ENCODE measurements around the gene TNPO2.

DNA sequence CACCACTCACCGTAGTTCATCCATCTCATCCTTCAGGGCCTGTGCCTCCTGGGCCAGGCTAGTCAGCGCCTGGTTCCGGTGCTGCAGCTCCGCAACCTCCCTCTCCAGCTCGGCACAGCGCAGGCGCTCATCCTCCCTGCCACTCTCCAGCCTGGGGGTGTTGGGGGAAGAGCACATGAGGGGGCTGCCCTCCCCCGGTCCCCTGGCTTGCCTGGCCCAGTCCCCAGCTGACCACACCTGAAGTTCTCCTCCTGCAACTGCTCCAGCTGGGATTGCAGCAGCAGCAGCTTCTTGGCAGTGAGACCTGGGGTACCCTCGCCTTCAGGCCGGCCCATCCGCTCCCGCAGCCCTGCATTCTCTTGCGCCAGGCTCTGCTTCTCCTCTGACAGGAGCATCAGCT is 47.2 kb upstream of the TNPO2 start:
- no peak for TF ChIP-seq EZH2 (IDR thresholded peaks at IDR 0.05; ENCODE audit: insufficient read depth, poor library complexity, severe bottlenecking)
- no peak for TF ChIP-seq EZH2phosphoT487 (IDR thresholded peaks at IDR 0.05; ENCODE audit: insufficient read depth, low read depth)

Data from GM23248 (cell line).